ENCODE data around the gene CDH23. TPM values are rescaled to one million over a fixed set of nuclear protein-coding genes. Genes with fewer than 3 reads are reported as not detected.

The CDH23 gene
- total RNA-seq, 4 donors from 2014 or later: 14.4 to 29.6 (median 19.7) TPM

GRCh38 chr10:71561003-71561574, 164.4 kb downstream of the CDH23 start:
- H3K27me3 ChIP-seq: no peaks in the 10 kb centered on the region
- no peaks in the 10 kb centered on the region for H3K9me3 ChIP-seq
- WGBS: 60% methylated on average over 5 of the region's 5 CpGs
- H3K36me3 ChIP-seq: no peaks in the 10 kb centered on the region
- no peaks in the 10 kb centered on the region for H3K4me1 ChIP-seq
- no peak for DNase-seq (ENCODE audit: extremely low spot score)
- H3K4me3 ChIP-seq: no peak overlapping the region
- intact Hi-C loops (cut with DNase I): loop anchor here (10.0 kb wide), 1 partner anchor 254 kb away; no protein-coding TSS in a partner anchor
- H3K27ac ChIP-seq (replicated peaks in 1 of 4): no peak overlapping the region
- TF ChIP-seq POLR2A (IDR thresholded peaks at IDR 0.05; ENCODE audit: low read depth) (no peak), POLR2AphosphoS5 (IDR thresholded peaks at IDR 0.05) (no peak), EP300 (IDR thresholded peaks at IDR 0.05) (no peak)

DNA sequence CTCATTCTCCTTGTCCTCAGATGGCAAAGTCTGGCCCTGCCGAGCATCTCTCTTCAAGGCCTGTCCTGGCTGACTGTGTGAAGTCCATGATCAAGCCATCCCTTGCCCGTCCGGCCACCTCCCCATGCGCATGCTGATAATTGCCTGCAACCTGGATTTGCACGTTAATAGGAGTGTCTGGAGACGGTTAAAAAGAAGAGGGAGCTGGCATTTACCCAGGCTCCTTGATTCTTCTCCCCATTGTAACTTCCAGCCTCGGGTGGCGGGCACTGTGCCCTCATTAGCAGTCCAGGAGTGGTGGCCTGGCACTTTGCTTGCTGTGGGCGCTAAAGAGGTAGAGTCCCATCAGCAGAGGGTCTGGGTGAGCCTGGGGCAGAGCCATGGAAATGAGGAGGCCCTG, 165.5 kb downstream of the CDH23 start:
- no peak for DNase-seq (ENCODE audit: extremely low spot score)
- no peaks in the 10 kb centered on the region for H3K27me3 ChIP-seq
- H3K9me3 ChIP-seq: no peaks in the 10 kb centered on the region
- no peak overlapping the region for H3K27ac ChIP-seq (replicated peaks in 1 of 4)
- WGBS: 99% methylated on average over 9 of the region's 9 CpGs
- TF ChIP-seq POLR2AphosphoS5 (IDR thresholded peaks at IDR 0.05) (no peak), EP300 (IDR thresholded peaks at IDR 0.05) (no peak), POLR2A (IDR thresholded peaks at IDR 0.05; ENCODE audit: low read depth) (no peak)
- TF ChIP-seq, protein P1, sequence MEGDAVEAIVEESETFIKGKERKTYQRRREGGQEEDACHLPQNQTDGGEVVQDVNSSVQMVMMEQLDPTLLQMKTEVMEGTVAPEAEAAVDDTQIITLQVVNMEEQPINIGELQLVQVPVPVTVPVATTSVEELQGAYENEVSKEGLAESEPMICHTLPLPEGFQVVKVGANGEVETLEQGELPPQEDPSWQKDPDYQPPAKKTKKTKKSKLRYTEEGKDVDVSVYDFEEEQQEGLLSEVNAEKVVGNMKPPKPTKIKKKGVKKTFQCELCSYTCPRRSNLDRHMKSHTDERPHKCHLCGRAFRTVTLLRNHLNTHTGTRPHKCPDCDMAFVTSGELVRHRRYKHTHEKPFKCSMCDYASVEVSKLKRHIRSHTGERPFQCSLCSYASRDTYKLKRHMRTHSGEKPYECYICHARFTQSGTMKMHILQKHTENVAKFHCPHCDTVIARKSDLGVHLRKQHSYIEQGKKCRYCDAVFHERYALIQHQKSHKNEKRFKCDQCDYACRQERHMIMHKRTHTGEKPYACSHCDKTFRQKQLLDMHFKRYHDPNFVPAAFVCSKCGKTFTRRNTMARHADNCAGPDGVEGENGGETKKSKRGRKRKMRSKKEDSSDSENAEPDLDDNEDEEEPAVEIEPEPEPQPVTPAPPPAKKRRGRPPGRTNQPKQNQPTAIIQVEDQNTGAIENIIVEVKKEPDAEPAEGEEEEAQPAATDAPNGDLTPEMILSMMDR (IDR thresholded peaks at IDR 0.05): no peak
- no peaks in the 10 kb centered on the region for H3K4me1 ChIP-seq
- no peaks in the 10 kb centered on the region for H3K36me3 ChIP-seq
- H3K4me3 ChIP-seq: no peak overlapping the region
- intact Hi-C loops (cut with DNase I): loop anchor here (10.0 kb wide), 1 partner anchor 253 kb away; no protein-coding TSS in a partner anchor

DNA sequence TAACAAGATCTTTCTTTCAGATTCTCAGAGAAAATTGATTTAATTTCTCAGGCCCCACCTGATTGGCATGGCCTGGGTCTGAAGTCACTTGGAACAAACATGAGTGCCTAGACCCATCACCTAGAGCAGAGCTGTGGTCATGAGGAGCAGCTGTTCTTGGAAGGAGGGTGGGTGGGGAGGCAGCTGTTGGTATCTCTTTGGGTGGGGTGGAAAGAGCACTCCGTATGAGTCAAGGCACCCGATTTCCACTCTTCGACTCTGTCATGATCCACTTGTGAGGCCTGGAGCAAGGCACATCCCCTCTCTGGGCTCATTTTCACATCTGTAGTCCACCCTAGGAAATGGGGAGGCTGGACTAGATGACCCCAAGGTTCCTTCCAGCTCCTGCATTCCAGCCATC, 166.2 kb downstream of the CDH23 start:
- Histone ChIP-seq H3K36me3 (no peaks in the 10 kb centered on the region), H3K4me3 (no peak overlapping the region), H3K27me3 (no peaks in the 10 kb centered on the region), H3K4me1 (no peaks in the 10 kb centered on the region), H3K27ac (replicated peaks in 1 of 4) (no peak overlapping the region), H3K9me3 (no peaks in the 10 kb centered on the region)
- TF ChIP-seq EP300 (IDR thresholded peaks at IDR 0.05) (no peak), POLR2A (IDR thresholded peaks at IDR 0.05; ENCODE audit: low read depth) (no peak), POLR2AphosphoS5 (IDR thresholded peaks at IDR 0.05) (no peak)
- TF ChIP-seq, protein P1 (IDR thresholded peaks at IDR 0.05): no peak
- intact Hi-C loops (cut with DNase I): loop anchor here (10.0 kb wide), 1 partner anchor 252 kb away; no protein-coding TSS in a partner anchor
- no peak for DNase-seq (ENCODE audit: extremely low spot score)
- 80% methylated on average over 1 of the region's 3 CpGs for WGBS

DNA sequence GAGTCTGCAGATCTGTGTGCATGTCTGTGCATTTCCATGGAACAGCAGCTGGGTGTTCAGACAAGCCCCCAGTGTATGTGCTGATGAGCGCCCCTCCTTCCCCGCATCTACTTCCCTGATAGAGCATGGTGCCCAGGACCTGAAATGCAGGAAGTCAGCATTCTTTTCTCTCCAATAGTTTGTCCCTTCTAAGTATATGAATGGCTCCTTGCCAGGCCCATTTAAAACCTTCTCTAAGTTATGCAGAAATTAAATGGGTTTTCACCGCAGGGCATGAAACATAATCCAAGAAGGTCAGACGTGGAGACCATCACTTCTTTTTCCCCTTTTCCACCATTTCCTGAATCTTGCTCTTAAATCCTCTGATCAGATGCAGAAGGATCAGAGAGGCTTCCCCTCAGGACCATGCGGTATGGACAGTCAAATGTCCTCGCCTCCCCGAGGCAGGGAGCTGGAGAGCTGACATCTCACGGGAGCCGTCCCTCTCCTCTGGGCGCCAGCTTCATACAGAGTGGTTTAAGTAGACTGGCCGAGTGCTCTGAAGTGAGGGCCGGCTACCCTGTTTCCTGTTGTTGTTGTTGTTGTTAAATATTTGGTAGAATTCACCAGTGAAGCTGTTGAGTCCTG, 167.6 kb downstream of the CDH23 start:
- Histone ChIP-seq H3K27ac (replicated peaks in 1 of 4) (no peak overlapping the region), H3K4me1 (no peaks in the 10 kb centered on the region), H3K9me3 (no peaks in the 10 kb centered on the region), H3K36me3 (no peaks in the 10 kb centered on the region), H3K4me3 (no peak overlapping the region), H3K27me3 (no peaks in the 10 kb centered on the region)
- DNase-seq (ENCODE audit: extremely low spot score): no peak
- 72% methylated on average over 12 of the region's 12 CpGs for WGBS
- intact Hi-C loops (cut with DNase I): loop anchor here (10.0 kb wide), 1 partner anchor 250 kb away; no protein-coding TSS in a partner anchor
- TF ChIP-seq POLR2A (IDR thresholded peaks at IDR 0.05; ENCODE audit: low read depth): no peak
- no peak for TF ChIP-seq EP300 (IDR thresholded peaks at IDR 0.05)
- TF ChIP-seq, protein P1 (IDR thresholded peaks at IDR 0.05): no peak
- no peak for TF ChIP-seq POLR2AphosphoS5 (IDR thresholded peaks at IDR 0.05)

GRCh38 chr10:71565284-71566000, 168.7 kb downstream of the CDH23 start:
- 83% methylated on average over 2 of the region's 2 CpGs for WGBS
- Histone ChIP-seq H3K27ac (replicated peaks in 1 of 4) (no peak overlapping the region), H3K4me1 (no peaks in the 10 kb centered on the region), H3K27me3 (no peaks in the 10 kb centered on the region), H3K9me3 (no peaks in the 10 kb centered on the region), H3K4me3 (no peak overlapping the region), H3K36me3 (no peaks in the 10 kb centered on the region)
- TF ChIP-seq, protein P1 (IDR thresholded peaks at IDR 0.05): no peak
- TF ChIP-seq EP300 (IDR thresholded peaks at IDR 0.05) (no peak), POLR2AphosphoS5 (IDR thresholded peaks at IDR 0.05) (no peak)
- intact Hi-C loops (cut with DNase I): loop anchor here (5.0 to 10.0 kb wide), 2 partner anchors 142 to 249 kb away; no protein-coding TSS in a partner anchor
- DNase-seq (ENCODE audit: extremely low spot score): no peak
